T1000 (cell line): ENCODE data around the gene ATP2A2.
"Not testable (repeated sequence)": the region's sequence is repeated elsewhere in the genome, so short reads cannot be mapped to it uniquely, and the experiment has no call there.

Source experiments
- DNase-seq: peaks from one replicate; lab custom pipeline; 2025; ENCODE audit warnings: mixed read lengths; lab: John Stamatoyannopoulos, UW

Gene ATP2A2

GRCh38 chr12:110280779-110281548, at the start of gene ATP2A2:
Gene ATP2A2 (plus strand): TSS chr12:110281247. CDS start chr12:110281790, 543 bp downstream.
- peak; percentile 81 for DNase-seq

GRCh38 chr12:110233212-110233903, 47.7 kb upstream of the ATP2A2 start:
- DNase-seq, result no peak

GRCh38 chr12:110234331-110234751, 46.7 kb upstream of the ATP2A2 start:
- no peak for DNase-seq

GRCh38 chr12:110234755-110235154, 46.3 kb upstream of the ATP2A2 start:
- DNase-seq, result no peak

- no peak for DNase-seq
Observed at GRCh38 chr12:110235383-110235782, 45.7 kb upstream of the ATP2A2 start.

- DNase-seq, result no peak
Observed at GRCh38 chr12:110243227-110243626, 37.8 kb upstream of the ATP2A2 start.

DNA sequence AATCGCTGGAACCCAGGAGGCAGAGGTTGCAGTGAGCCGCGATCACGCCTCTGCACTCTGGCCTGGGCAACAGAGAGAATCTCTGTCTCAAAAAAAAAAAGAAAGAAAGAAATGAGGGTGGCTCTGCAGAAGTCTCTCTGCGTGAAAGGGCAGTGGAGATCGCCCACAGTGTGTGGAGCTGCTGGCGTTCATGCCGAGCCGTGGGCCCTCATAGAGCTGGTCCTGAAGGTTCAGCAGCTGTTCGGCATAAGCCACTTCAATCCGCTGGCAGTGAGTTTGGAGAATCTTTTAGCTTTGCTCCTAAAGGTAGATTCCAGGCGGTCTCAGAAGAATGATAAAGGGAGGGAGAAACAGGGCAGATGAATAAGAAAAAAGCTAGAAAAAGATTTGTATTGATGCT, 36.7 kb upstream of the ATP2A2 start:
- no peak for DNase-seq

GRCh38 chr12:110244829-110245228, 36.2 kb upstream of the ATP2A2 start:
- DNase-seq, result no peak

GRCh38 chr12:110245369-110245772, 35.7 kb upstream of the ATP2A2 start:
- no peak for DNase-seq

GRCh38 chr12:110246636-110247339, 34.3 kb upstream of the ATP2A2 start:
- no peak for DNase-seq

DNA sequence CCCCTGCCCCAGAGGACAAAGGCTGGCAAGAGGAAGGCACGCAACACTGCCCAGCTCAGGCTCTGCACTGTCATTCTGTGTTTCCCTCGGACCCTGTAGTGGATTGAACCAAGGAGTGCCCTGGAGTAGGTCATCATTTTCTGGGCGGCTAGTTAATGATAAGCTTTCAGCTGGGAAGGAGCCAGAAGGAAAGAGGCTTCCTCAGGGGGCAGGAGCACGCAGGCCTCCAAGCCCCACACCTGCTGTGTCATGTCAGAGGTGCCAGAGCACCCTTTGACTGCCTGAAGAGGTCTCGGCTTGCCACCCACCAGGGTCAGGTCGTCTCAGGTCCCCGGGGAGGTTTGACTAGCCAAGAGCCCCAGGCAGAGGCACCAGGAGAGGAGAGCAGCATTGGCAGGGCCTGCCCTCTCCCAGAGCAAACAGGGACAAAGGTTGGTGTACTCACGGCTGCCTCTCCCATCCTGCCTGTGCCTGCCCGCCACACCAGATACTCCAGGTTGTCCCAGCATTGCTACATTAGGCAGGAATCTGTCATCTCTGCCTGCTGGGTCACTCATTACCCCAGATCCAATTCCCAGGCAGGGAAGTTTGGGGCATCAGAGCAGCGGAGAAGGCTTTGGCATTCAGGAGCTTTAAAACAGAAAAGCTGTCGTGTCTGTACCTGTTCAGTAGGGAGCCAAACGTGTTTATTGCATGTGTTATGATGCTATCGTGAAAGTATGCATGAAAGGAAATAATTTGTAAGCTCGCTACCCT, 33.5 kb upstream of the ATP2A2 start:
- no peak for DNase-seq

DNA sequence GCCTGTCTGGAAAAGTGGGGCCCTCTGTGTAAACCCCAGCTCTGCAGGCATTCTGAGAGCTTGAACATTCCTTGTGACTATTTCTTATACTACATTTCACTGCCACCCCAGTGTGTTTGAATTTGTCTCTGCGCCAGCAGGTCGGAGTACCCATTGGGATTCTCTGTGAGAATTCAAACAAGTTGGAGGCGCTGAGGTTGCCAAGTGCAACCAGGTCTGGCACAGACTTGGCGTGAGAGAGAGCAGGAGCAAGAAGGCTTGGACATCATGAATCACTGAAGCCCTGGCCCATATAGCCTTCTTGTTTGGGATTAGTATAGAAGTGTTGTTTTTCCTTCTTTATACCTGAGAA, 33.0 kb upstream of the ATP2A2 start:
- no peak for DNase-seq

DNA sequence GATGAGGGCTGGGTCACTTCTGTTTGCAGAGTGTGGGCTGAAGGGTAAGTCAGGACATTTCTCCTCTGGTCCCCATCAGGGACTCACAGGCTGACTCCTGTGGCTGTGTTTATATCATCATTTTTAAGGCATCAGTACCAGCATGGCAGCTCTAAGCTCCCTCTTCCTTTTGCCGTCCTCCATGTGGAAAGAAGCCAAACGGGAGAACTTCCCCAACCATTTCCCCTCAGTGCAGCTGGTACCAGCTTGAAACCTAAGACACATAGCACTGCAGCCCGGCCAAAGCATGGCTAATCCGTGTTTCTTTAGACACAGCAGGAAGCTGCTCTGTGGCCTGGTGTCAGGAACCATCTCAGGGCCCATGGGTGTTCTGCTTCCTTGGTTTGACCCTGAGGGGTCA, 31.9 kb upstream of the ATP2A2 start:
- DNase-seq, result no peak

DNA sequence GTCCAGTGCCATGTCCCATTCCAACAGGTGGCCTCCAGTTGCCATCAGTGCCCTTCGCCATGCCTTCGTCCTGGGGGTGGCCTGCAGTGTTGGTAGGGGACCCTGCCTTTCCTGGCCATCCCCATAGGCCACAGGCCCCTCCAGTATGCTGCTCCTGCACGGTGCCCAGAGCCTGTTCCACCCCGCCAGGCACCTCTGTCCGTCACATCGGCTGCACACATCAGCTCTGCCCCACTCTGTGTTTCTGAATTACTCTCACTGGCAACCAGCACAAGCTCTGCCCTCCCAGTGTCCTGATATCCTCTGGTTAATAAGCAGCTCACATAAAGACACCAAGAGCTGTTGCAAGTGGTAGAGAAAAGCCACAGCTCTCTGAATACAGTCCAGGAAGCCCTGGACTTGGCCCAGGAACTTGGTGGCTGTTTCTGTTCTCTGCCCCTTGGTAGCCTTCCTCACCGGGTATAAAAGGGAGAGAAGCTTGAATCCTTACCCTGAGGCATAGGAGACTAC, 31.3 kb upstream of the ATP2A2 start:
- DNase-seq, result no peak

- DNase-seq, result no peak
Observed at GRCh38 chr12:110251381-110251780, 29.7 kb upstream of the ATP2A2 start.

DNA sequence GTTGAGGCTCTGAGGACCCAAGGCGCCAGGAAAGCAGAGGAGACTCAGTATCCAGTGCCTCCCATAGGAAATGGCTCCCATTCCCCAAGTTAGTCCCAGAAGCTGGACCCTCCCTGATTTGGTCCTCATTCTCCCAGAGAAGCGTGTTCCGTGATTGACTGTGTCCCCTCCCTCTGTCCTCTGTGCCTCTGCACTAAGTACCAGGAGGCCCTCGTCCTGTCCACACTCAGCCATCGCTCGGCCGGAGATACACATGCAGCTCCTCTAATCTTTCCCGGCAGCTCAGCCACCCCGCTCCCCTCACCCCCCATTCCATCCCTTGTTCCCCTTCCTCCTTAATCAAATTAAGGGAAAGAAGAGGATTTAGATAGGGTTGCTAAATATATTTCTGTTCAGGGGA, 28.3 kb upstream of the ATP2A2 start:
- no peak for DNase-seq

GRCh38 chr12:110253176-110253575, 27.9 kb upstream of the ATP2A2 start:
- no peak for DNase-seq

GRCh38 chr12:110254971-110255540, 26.0 kb upstream of the ATP2A2 start:
- DNase-seq, result no peak

DNA sequence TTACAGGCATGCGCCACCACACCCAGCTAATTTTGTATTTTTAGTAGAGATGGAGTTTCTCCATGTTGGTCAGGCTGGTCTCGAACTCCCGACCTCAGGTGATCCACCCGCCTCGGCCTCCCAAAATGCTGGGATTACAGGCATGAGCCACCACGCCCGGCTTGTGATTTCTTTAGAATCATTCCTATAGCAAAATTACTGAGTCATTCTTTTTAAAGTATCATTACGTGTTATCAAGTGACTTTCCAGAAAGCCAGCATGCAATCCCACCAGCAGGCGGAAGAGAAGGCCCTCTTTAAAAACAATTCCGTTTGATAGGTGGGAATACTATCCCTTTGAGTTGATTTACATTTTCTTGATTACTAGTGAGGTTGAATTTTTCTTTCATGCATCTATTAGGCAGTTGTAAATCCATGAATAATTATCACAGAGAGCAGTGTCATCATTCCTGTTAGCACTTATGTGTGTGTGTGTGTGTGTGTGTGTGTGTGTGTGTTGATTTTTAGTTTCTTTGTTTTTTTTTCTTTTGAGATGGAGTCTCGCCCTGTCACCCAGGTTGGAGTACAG, 25.1 kb upstream of the ATP2A2 start:
- not testable (repeated sequence) for DNase-seq

- no peak for DNase-seq
Observed at GRCh38 chr12:110256780-110257431, 24.1 kb upstream of the ATP2A2 start.

DNA sequence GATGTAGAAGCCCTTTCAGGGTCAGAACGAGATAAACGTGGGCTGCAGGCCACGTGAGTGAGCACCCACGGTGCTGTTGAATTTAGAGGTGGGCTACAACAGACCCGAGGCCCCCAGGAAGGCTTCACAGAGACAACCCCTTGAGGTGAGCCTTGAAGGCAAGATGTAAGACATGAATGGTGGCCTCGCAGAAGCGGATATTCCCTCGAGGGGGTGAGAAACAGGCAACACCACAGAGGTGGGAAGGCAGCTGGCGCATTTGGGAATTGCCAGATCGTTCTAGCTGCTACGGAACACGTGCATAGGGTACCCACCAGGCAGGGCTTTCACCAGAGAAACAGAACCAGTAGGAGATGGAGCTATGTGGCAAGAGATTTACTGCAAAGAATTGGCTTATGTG, 22.6 kb upstream of the ATP2A2 start:
- no peak for DNase-seq
